Measurements from ENCODE around the gene TP63. TPM values are rescaled to one million over a fixed set of nuclear protein-coding genes. Genes with fewer than 3 reads are reported as not detected.
"Not testable (repeated sequence)": the region's sequence is repeated elsewhere in the genome, so short reads cannot be mapped to it uniquely, and the experiment has no call there.

TP63 gene
- total RNA-seq, 2 experiments from 2014 or later: 0.17 to 0.35 TPM

- H3K27ac Mint-ChIP-seq: no peak overlapping the region
- ChIA-PET CTCF (interaction anchor here (2.6 kb wide), 1 partner anchor 8 kb away, joined by 8 read pairs; no protein-coding TSS in a partner anchor), POLR2A (no interaction called here)
- H3K4me3 Mint-ChIP-seq: no peak overlapping the region
- peaks cover 16% of the 10 kb centered on the region for H3K4me1 Mint-ChIP-seq
- DNase-seq: no peak
- no peaks in the 10 kb centered on the region for H3K36me3 Mint-ChIP-seq (ENCODE audit: low read depth)
- no peaks in the 10 kb centered on the region for H3K9me3 Mint-ChIP-seq
- H3K27me3 Mint-ChIP-seq: no peaks in the 10 kb centered on the region
These were observed 220 bp downstream of the TP63 start for GRCh38 chr3:189631409-189631808.

GRCh38 chr3:189632242-189632641 lies 1.1 kb downstream of the TP63 start:
- peaks cover 16% of the 10 kb centered on the region for H3K4me1 Mint-ChIP-seq
- no peaks in the 10 kb centered on the region for H3K36me3 Mint-ChIP-seq (ENCODE audit: low read depth)
- no peak for DNase-seq
- H3K27ac Mint-ChIP-seq: no peak overlapping the region
- CTCF ChIA-PET: no interaction called here
- H3K4me3 Mint-ChIP-seq: no peak overlapping the region
- POLR2A ChIA-PET: no interaction called here
- no peaks in the 10 kb centered on the region for H3K27me3 Mint-ChIP-seq
- H3K9me3 Mint-ChIP-seq: no peaks in the 10 kb centered on the region

- Mint-ChIP-seq H3K9me3 (no peaks in the 10 kb centered on the region), H3K27ac (no peak overlapping the region), H3K36me3 (ENCODE audit: low read depth) (no peaks in the 10 kb centered on the region), H3K27me3 (no peaks in the 10 kb centered on the region), H3K4me1 (peaks cover 13% of the 10 kb centered on the region), H3K4me3 (no peak overlapping the region)
- ChIA-PET POLR2A (no interaction called here), CTCF (interaction anchor here (0.8 kb wide), 1 partner anchor 362 kb away, joined by 3 read pairs; no protein-coding TSS in a partner anchor)
- DNase-seq: no peak
These were observed 4.2 kb downstream of the TP63 start for GRCh38 chr3:189635339-189635738.

- H3K27ac Mint-ChIP-seq: no peak overlapping the region
These were observed 4.9 kb downstream of the TP63 start for GRCh38 chr3:189636048-189636447.

GRCh38 chr3:189637750-189638149 lies 6.6 kb downstream of the TP63 start:
- no peak overlapping the region for H3K4me3 Mint-ChIP-seq
- H3K27me3 Mint-ChIP-seq: no peaks in the 10 kb centered on the region
- POLR2A ChIA-PET: no interaction called here
- no peak for DNase-seq
- H3K36me3 Mint-ChIP-seq (ENCODE audit: low read depth): no peaks in the 10 kb centered on the region
- H3K27ac Mint-ChIP-seq: no peak overlapping the region
- no peaks in the 10 kb centered on the region for H3K9me3 Mint-ChIP-seq
- CTCF ChIA-PET: no interaction called here
- H3K4me1 Mint-ChIP-seq: no peaks in the 10 kb centered on the region

More at GRCh38 chr3:189636048-189636447, 4.9 kb downstream of the TP63 start:
- Mint-ChIP-seq H3K27me3 (no peaks in the 10 kb centered on the region), H3K4me3 (no peak overlapping the region), H3K4me1 (peaks cover 7% of the 10 kb centered on the region), H3K9me3 (no peaks in the 10 kb centered on the region), H3K36me3 (ENCODE audit: low read depth) (no peaks in the 10 kb centered on the region)
- CTCF ChIA-PET: interaction anchor here (0.8 to 1.1 kb wide), 2 partner anchors 352 to 363 kb away, joined by 3 read pairs; no protein-coding TSS in a partner anchor
- POLR2A ChIA-PET: no interaction called here
- no peak for DNase-seq

- peaks cover under 1% of the 10 kb centered on the region for H3K27me3 Mint-ChIP-seq
- no peak overlapping the region for H3K27ac Mint-ChIP-seq
- H3K4me1 Mint-ChIP-seq: no peaks in the 10 kb centered on the region
- H3K36me3 Mint-ChIP-seq (ENCODE audit: low read depth): no peaks in the 10 kb centered on the region
- POLR2A ChIA-PET: no interaction called here
- CTCF ChIA-PET: interaction anchor here (2.8 kb wide), 1 partner anchor 9 kb away, joined by 8 read pairs; the partner anchor contains the start of gene TP63
- DNase-seq: no peak
- no peaks in the 10 kb centered on the region for H3K9me3 Mint-ChIP-seq
- no peak overlapping the region for H3K4me3 Mint-ChIP-seq
These were observed 7.3 kb downstream of the TP63 start for GRCh38 chr3:189638276-189639031.

GRCh38 chr3:189641776-189642175 lies 10.6 kb downstream of the TP63 start:
- DNase-seq: no peak
- ChIA-PET POLR2A (no interaction called here), CTCF (no interaction called here)
- Mint-ChIP-seq H3K27ac (no peak overlapping the region), H3K9me3 (peaks cover 4% of the 10 kb centered on the region), H3K4me3 (no peak overlapping the region), H3K4me1 (no peaks in the 10 kb centered on the region), H3K27me3 (peaks cover 2% of the 10 kb centered on the region), H3K36me3 (ENCODE audit: low read depth) (no peaks in the 10 kb centered on the region)

- H3K4me3 Mint-ChIP-seq: no peak overlapping the region
- H3K36me3 Mint-ChIP-seq (ENCODE audit: low read depth): no peaks in the 10 kb centered on the region
- POLR2A ChIA-PET: no interaction called here
- H3K27me3 Mint-ChIP-seq: peaks cover 2% of the 10 kb centered on the region
- H3K9me3 Mint-ChIP-seq: peaks cover 10% of the 10 kb centered on the region
- H3K4me1 Mint-ChIP-seq: no peaks in the 10 kb centered on the region
- H3K27ac Mint-ChIP-seq: no peak overlapping the region
- CTCF ChIA-PET: no interaction called here
- DNase-seq: no peak
These were observed 15.8 kb downstream of the TP63 start for GRCh38 chr3:189646853-189647542.

GRCh38 chr3:189652042-189652441 lies 20.9 kb downstream of the TP63 start:
- CTCF ChIA-PET: interaction anchor here (0.6 kb wide), 1 partner anchor 33 kb away, joined by 3 read pairs; no protein-coding TSS in a partner anchor
- Mint-ChIP-seq H3K27me3 (no peaks in the 10 kb centered on the region), H3K27ac (no peak overlapping the region), H3K4me1 (no peaks in the 10 kb centered on the region), H3K36me3 (ENCODE audit: low read depth) (no peaks in the 10 kb centered on the region), H3K4me3 (no peak overlapping the region), H3K9me3 (peaks cover 15% of the 10 kb centered on the region)
- no peak for DNase-seq
- POLR2A ChIA-PET: no interaction called here

- H3K27ac Mint-ChIP-seq: no peak overlapping the region
- CTCF ChIA-PET: interaction anchor here (1.2 kb wide), 1 partner anchor 421 kb away, joined by 3 read pairs; no protein-coding TSS in a partner anchor
- POLR2A ChIA-PET: no interaction called here
- H3K4me3 Mint-ChIP-seq: no peak overlapping the region
- DNase-seq: no peak
- H3K36me3 Mint-ChIP-seq (ENCODE audit: low read depth): no peaks in the 10 kb centered on the region
- peaks cover 16% of the 10 kb centered on the region for H3K9me3 Mint-ChIP-seq
- no peaks in the 10 kb centered on the region for H3K4me1 Mint-ChIP-seq
- H3K27me3 Mint-ChIP-seq: no peaks in the 10 kb centered on the region
These were observed 24.4 kb downstream of the TP63 start for GRCh38 chr3:189655617-189656016.

GRCh38 chr3:189659571-189659970 lies 28.4 kb downstream of the TP63 start:
- POLR2A ChIA-PET: no interaction called here

GRCh38 chr3:189664311-189664710 lies 33.1 kb downstream of the TP63 start:
- Mint-ChIP-seq H3K27ac (no peak overlapping the region), H3K27me3 (no peaks in the 10 kb centered on the region), H3K4me3 (no peak overlapping the region), H3K36me3 (ENCODE audit: low read depth) (no peaks in the 10 kb centered on the region), H3K9me3 (no peaks in the 10 kb centered on the region), H3K4me1 (no peaks in the 10 kb centered on the region)
- no peak for DNase-seq
- POLR2A ChIA-PET: no interaction called here
- CTCF ChIA-PET: no interaction called here

More at GRCh38 chr3:189659571-189659970, 28.4 kb downstream of the TP63 start:
- Mint-ChIP-seq H3K4me3 (no peak overlapping the region), H3K27me3 (no peaks in the 10 kb centered on the region), H3K36me3 (ENCODE audit: low read depth) (no peaks in the 10 kb centered on the region), H3K4me1 (no peaks in the 10 kb centered on the region), H3K9me3 (peaks cover 12% of the 10 kb centered on the region), H3K27ac (no peak overlapping the region)
- no peak for DNase-seq
- CTCF ChIA-PET: no interaction called here

GRCh38 chr3:189672346-189672745 lies 41.2 kb downstream of the TP63 start:
- H3K36me3 Mint-ChIP-seq (ENCODE audit: low read depth); POLR2A ChIA-PET; H3K27me3 Mint-ChIP-seq; CTCF ChIA-PET; H3K4me1 Mint-ChIP-seq; DNase-seq; H3K4me3 Mint-ChIP-seq; H3K9me3 Mint-ChIP-seq; H3K27ac Mint-ChIP-seq: not testable (repeated sequence)
